Large intestine (tissue), 1 donor: ENCODE measurements around the gene ZXDB. TPM values are rescaled to one million over a fixed set of nuclear protein-coding genes. Genes with fewer than 3 reads are reported as not detected.

ENCODE experiments used
- polyA plus RNA-seq: library from polyadenylated mRNA; unstranded; fragments of 120-200 nt; gene quantifications from one replicate; pipeline ENCODE4 v1.2.1, GENCODE V29; 2013

Gene ZXDB
- polyA plus RNA-seq, 1 donor, result 8.4 TPM

Other genes with a start within 250 kb of the ZXDB start
- gene NLRP2B, start 88.2 kb downstream of the ZXDB start, polyA plus RNA-seq, result 0.03 TPM